GM18505 (cell line): ENCODE data around the gene GFM2.
"Not testable (repeated sequence)": the region's sequence is repeated elsewhere in the genome, so short reads cannot be mapped to it uniquely, and the experiment has no call there.

Experiments
- ATAC-seq: cut with Tn5 transposase; IDR thresholded peaks from one replicate; pipeline ENCODE4 v1.9.1; 2021; ENCODE audit not compliant: unreplicated experiment
- POLR2A ChIP-seq: IDR thresholded peaks from 4 replicates; pipeline ENCODE4 v1.6.1; 2011; ENCODE audit warnings: borderline replicate concordance; ENCODE audit not compliant: insufficient read depth, insufficient read length; ENCODE audit errors: extremely low read depth

The GFM2 gene

GRCh38 chr5:74679966-74680365, 87.0 kb downstream of the GFM2 start:
- no peak for TF ChIP-seq POLR2A
- no peak for ATAC-seq

GRCh38 chr5:74679300-74679699, 87.6 kb downstream of the GFM2 start:
- not testable (repeated sequence) for ATAC-seq

GRCh38 chr5:74678123-74678522, 88.8 kb downstream of the GFM2 start:
- not testable (repeated sequence) for ATAC-seq

- not testable (repeated sequence) for ATAC-seq
Observed at GRCh38 chr5:74676466-74676865, 90.5 kb downstream of the GFM2 start.

- TF ChIP-seq POLR2A, result no peak
- no peak for ATAC-seq
Observed at GRCh38 chr5:74673011-74673790, 93.7 kb downstream of the GFM2 start.

DNA sequence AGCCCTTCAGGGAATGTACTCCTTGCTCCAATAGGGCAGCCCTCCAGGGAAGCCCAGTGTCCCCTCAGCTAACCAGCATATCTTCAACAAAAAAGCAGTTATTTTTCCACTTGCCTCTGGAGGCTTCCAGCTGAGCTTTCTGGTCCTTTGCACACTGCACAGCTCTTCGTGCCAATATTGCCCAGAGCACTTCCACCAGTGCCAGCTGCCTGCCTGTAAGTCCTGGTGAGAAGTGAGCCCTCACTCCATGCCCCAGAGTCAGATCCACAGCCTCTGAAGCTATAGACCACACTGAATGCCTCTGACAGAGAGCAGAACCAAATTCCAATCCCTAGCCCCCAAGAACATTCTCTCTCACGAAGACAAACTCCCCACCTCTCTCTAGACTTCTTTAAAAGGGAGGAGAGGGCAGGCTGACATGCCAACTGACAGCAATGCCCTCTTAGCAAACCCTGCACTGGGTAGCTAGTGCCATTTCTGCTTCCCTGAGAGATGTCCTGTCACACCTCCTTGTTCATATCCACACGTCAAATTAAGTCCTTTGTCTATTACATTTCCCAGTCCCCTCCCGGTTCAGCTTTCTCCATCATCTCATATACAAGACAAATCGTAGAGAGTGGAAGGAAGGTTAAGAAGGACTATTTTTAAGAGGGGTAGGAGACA, 94.6 kb downstream of the GFM2 start:
- ATAC-seq, result no peak
- TF ChIP-seq POLR2A, result no peak
